HepG2 (cell line): ENCODE measurements around the gene SPRED2. TPM values are rescaled to one million over a fixed set of nuclear protein-coding genes. Genes with fewer than 3 reads are reported as not detected.

Source experiments
- ELF4 ChIP-seq: sonication (generic); formaldehyde crosslinking; IDR thresholded peaks from 2 replicates; pipeline ENCODE4 v1.5.0; 2020; ENCODE audit warnings: missing genetic modification reagents, mild to moderate bottlenecking, moderate library complexity, borderline replicate concordance
- HNF4G ChIP-seq, 2 experiments: sonication (generic) in 1 of 2; formaldehyde crosslinking in 1 of 2; IDR thresholded peaks; 2 replicates each; pipeline versions ENCODE4 v1.4.0 to v1.6.1; 2011 to 2020; ENCODE audit warnings: borderline replicate concordance in 2 of 2, low read depth in 2 of 2, mild to moderate bottlenecking in 2 of 2, low read length in 1 of 2, missing genetic modification reagents in 1 of 2, moderate library complexity in 1 of 2
- JARID2 ChIP-seq: sonication (generic); formaldehyde crosslinking; IDR thresholded peaks from 2 replicates; pipeline ENCODE4 v1.8.1; 2023; ENCODE audit warnings: missing genetic modification reagents, inconsistent platforms; ENCODE audit not compliant: insufficient replicate concordance
- NFRKB ChIP-seq: fragments of 450-650 bp; IDR thresholded peaks from 2 replicates; pipeline ENCODE4 v1.6.1; 2017
- ONECUT2 ChIP-seq: sonication (generic); formaldehyde crosslinking; IDR thresholded peaks from 2 replicates; pipeline ENCODE4 v1.4.0; 2020; ENCODE audit warnings: missing genetic modification reagents
- TCF7 ChIP-seq: sonication (generic); IDR thresholded peaks from 2 replicates; pipeline ENCODE4 v1.6.1; 2016; ENCODE audit warnings: antibody characterized with exemption, low read depth
- ZBTB3 ChIP-seq: sonication (generic); formaldehyde crosslinking; IDR thresholded peaks from 2 replicates; pipeline ENCODE4 v1.4.0; 2020; ENCODE audit warnings: low read depth, mild to moderate bottlenecking, moderate library complexity, missing genetic modification reagents, borderline replicate concordance
- ZBTB40 ChIP-seq, 2 experiments: fragments of 450-650 bp in 1 of 2; sonication (generic) in 1 of 2; formaldehyde crosslinking in 1 of 2; IDR thresholded peaks; 2 replicates each; pipeline versions ENCODE4 v1.6.1 to v1.8.0; 2016 to 2022; ENCODE audit warnings: antibody characterized with exemption in 1 of 2, mild to moderate bottlenecking in 1 of 2, missing genetic modification reagents in 1 of 2
- ZNF224 ChIP-seq: sonication (generic); formaldehyde crosslinking; IDR thresholded peaks from 2 replicates; pipeline ENCODE4 v1.5.0; 2020; ENCODE audit warnings: mild to moderate bottlenecking, missing genetic modification reagents
- ZNF703 ChIP-seq: sonication (generic); formaldehyde crosslinking; IDR thresholded peaks from 2 replicates; pipeline ENCODE4 v1.5.1; 2020; ENCODE audit warnings: missing genetic modification reagents, mild to moderate bottlenecking, moderate library complexity, borderline replicate concordance
- ZNF709 ChIP-seq: sonication (generic); formaldehyde crosslinking; IDR thresholded peaks from 2 replicates; pipeline ENCODE4 v1.5.0; 2020; ENCODE audit warnings: mild to moderate bottlenecking, missing genetic modification reagents
- polyA plus RNA-seq, 8 experiments: library from polyadenylated mRNA; depleted of rRNA in 3 of 8; stranded (reverse) in 7 of 8; unstranded in 1 of 8; fragments of >200 nt; fragmentation: Illumina TruSeq in 4 of 8; extraction: Trizol in 4 of 8; gene quantifications; 2 replicates each; pipeline versions ENCODE4 v1.2.1 to v1.2.3, GENCODE V29; 2011 to 2016; ENCODE audit warnings: low read depth in 4 of 8, missing spikeins in 1 of 8, mixed read lengths in 1 of 8; ENCODE audit not compliant: insufficient read depth in 1 of 8
- total RNA-seq, 5 experiments: library from RNA; depleted of rRNA; stranded (reverse); fragments of >200 nt; fragmentation: Illumina TruSeq; extraction: Trizol; gene quantifications; 2 replicates each; pipeline ENCODE4 v1.2.3, GENCODE V29; 2016; ENCODE audit warnings: low read depth in 1 of 5
- TF ChIP-seq, protein P1 (sequence below): sonication (generic); formaldehyde crosslinking; IDR thresholded peaks from 2 replicates; pipeline ENCODE4 v1.5.0; 2020; ENCODE audit warnings: missing genetic modification reagents
- TF ChIP-seq, protein P2 (sequence below): IDR thresholded peaks from 2 replicates; pipeline ENCODE4 v1.6.1; 2016; ENCODE audit warnings: low read depth
- TF ChIP-seq, protein P3 (sequence below): IDR thresholded peaks from 2 replicates; pipeline ENCODE4 v1.6.1; 2018; ENCODE audit warnings: missing genetic modification reagents, mild to moderate bottlenecking, missing compliant biosample characterization

Gene SPRED2
- total and polyA plus RNA-seq, 2 of the 13 experiments (the other 11 are each of a cell fraction or from before 2014, with no cell fraction given), result 13.0 to 37.0 TPM

- TF ChIP-seq ZNF224 (CRISPR knock-in tag), result no peak
- no peak for TF ChIP-seq ZNF703 (CRISPR knock-in tag)
- no peak for TF ChIP-seq NFRKB
- TF ChIP-seq, protein P1, sequence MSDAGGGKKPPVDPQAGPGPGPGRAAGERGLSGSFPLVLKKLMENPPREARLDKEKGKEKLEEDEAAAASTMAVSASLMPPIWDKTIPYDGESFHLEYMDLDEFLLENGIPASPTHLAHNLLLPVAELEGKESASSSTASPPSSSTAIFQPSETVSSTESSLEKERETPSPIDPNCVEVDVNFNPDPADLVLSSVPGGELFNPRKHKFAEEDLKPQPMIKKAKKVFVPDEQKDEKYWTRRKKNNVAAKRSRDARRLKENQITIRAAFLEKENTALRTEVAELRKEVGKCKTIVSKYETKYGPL (CRISPR knock-in tag), result no peak
- 0 out of 2 replicates have a peak, but pooled peaks have one; percentile 15 for TF ChIP-seq ZNF709 (CRISPR knock-in tag)
- 0 out of 2 replicates have a peak, but pooled peaks have one; percentile 42 for TF ChIP-seq ONECUT2 (CRISPR knock-in tag)
- no peak for TF ChIP-seq HNF4G (IDR thresholded peaks at IDR 0.05; ENCODE audit: borderline replicate concordance, low read depth, low read length)
- TF ChIP-seq HNF4G (CRISPR knock-in tag; IDR thresholded peaks at IDR 0.05; ENCODE audit: borderline replicate concordance, low read depth), result no peak
- peak; percentile 52; the same call in 1 of the 2 replicates for TF ChIP-seq ELF4
- TF ChIP-seq ZBTB3 (CRISPR knock-in tag), result no peak
- TF ChIP-seq, protein P2, sequence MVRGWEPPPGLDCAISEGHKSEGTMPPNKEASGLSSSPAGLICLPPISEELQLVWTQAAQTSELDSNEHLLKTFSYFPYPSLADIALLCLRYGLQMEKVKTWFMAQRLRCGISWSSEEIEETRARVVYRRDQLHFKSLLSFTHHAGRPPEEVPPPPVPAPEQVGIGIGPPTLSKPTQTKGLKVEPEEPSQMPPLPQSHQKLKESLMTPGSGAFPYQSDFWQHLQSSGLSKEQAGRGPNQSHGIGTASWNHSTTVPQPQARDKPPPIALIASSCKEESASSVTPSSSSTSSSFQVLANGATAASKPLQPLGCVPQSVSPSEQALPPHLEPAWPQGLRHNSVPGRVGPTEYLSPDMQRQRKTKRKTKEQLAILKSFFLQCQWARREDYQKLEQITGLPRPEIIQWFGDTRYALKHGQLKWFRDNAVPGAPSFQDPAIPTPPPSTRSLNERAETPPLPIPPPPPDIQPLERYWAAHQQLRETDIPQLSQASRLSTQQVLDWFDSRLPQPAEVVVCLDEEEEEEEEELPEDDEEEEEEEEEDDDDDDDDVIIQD (CRISPR knock-in tag), result no peak
- TF ChIP-seq ZBTB40 (IDR thresholded peaks at IDR 0.05), result no peak
- TF ChIP-seq ZBTB40 (CRISPR knock-in tag; IDR thresholded peaks at IDR 0.05), result peak; percentile 9; the same call in 1 of the 2 replicates
- TF ChIP-seq, protein P3, sequence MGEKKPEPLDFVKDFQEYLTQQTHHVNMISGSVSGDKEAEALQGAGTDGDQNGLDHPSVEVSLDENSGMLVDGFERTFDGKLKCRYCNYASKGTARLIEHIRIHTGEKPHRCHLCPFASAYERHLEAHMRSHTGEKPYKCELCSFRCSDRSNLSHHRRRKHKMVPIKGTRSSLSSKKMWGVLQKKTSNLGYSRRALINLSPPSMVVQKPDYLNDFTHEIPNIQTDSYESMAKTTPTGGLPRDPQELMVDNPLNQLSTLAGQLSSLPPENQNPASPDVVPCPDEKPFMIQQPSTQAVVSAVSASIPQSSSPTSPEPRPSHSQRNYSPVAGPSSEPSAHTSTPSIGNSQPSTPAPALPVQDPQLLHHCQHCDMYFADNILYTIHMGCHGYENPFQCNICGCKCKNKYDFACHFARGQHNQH (CRISPR knock-in tag), result no peak
- TF ChIP-seq TCF7, result no peak
- no peak for TF ChIP-seq JARID2 (CRISPR knock-in tag)
These were observed 2.4 kb downstream of the SPRED2 start (continued) for GRCh38 chr2:65429786-65430602.
